ENCODE measurements around the gene RAB11FIP2.

The RAB11FIP2 gene

DNA sequence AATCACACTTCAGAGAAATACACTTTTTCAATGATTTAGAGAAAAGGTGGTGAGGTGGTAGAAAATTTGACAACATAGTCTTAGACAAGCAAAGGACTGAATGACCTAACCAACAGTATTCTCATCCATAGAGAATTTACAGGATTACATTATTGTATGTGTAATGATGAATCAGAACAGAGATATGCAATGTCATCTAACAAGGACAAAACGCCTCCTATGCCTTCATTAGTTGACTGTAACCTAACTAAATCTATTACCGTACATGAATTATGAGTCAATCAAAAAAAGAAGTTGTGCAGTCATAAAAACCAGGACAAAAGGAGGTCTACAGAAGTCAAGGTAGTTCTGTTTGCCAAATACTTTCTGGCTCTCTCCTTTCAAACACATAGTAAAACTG, 66.5 kb downstream of the RAB11FIP2 start:
- no peak for DNase-seq

DNA sequence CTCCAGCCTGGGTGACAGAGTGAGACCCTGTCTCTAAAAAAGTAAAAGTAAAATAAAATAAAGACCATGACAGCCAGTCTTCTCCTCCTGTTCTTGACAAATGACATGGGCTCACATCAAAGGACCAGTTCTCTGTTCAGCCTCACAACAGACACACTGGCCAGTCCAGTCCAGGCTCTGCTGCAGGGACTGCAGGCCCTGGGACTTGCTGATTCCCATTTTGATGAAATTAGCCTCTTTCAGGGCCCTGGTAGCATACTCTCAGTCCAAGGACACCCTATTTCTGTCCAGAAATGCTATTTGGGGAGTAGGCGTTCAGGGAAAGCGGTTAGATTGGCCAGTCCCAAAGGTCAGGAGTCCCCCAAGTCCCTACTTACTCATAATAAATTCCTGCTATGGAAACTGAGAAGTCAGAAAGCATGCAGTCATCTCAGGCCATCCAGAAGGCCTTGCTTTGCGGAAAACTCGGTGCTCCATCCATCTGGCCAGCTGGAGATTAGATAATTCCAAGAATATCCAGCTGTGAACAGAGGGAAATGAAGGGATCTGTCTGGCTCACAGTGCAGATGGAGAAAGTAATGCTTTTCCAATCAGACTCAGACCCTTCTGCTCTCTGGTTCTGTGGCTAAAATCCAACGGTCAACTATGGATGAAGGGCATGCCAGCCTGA, 74.4 kb downstream of the RAB11FIP2 start:
- no peak for DNase-seq

DNA sequence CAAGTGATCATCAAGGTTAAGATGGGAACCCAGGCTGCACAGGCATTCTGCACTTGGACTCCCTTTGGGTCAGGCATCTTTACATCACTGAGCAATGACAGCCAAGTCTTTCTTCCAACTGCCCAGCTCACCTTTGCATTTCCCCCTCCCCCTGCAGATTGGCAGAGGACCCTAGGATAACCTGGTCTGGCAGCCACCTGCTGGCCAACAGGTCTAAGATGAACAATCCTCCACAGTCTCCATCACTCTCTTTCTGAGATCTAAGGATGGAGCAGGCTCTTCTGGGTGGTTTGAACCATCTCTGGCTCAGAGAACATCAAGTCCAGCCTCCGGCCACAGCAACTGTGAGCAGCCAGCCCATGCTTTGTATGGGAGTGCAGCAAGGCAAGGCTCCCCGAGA, 75.8 kb downstream of the RAB11FIP2 start:
- no peak for DNase-seq

DNA sequence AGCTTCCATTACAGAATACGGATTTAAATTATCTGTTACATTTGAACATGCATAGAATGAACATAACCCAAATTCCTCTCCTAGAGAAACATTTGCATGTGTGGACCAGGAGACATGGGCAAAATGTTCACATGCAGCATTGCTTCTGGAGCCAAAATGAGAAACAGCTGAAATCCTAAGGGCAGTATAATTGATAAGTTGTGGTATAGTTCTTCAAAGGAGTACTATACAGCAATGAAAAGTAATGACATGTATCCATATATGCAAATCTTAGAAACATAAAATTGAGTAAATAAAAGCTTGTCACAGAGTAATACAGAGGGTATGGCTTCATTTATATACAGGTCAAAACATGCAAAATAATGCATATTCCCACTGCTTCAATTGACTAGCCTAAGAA, 77.1 kb downstream of the RAB11FIP2 start:
- DNase-seq: no peak

DNA sequence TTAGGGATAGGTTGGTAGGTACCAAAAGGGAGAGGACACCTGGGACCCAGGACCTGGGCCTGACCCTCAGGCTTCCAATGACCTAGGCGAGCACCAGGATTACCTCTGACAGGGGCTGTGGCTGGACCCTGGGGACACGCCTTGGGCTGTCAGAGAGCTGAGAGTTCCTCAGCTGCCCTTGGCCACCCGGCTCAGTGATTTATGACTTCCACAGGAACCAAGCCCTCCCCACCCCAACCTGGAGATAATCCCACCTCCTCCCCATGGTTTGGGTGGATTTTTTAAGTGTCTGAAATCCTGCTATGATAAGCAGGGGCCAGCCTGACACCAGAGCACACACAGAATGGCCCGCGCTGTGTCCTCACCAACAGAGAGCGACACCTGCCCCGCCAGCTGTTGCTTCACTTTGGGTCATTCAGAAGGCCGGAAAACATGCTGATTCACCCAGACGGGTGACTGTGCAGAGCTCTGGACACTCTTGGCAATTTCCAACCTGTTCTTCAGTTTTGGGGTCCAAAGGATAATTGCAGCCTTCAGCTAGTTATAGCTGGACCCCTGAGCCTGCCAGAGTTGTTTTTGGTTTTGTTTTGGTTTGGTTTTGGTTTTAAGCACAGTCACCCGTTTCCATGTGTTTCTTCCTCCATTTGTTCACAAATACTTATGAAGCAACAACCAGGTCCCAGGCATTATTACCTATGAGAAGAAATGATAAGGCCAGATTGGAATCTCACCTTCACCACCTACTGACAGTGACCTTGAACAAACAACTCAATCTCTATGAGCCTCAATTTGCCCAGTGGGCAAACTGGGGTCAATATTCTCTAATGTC, 78.2 kb downstream of the RAB11FIP2 start:
- DNase-seq: no peak

DNA sequence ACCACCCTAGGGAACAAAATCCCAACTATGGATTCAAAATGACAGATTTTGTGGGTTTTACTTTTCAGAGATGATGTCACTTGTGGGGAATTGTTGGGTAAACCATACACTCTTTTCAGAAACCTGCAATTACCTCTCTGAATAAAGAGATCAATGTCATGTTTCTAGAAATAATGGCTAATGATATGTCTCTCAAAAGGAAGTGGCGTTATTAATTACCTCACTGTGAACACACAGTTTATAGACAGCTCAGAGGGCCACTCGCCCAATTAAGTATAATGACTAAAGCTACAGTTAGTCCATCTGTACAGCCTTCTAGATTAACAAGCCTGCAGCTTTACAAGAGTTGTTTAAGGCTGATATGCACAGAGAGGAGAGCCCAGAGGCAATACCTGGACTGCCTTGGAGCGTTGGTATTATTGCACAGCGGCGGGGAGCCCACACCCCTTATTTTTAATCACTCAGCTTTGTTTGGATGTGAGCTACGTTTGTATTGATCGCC, 79.5 kb downstream of the RAB11FIP2 start:
- no peak for DNase-seq

DNA sequence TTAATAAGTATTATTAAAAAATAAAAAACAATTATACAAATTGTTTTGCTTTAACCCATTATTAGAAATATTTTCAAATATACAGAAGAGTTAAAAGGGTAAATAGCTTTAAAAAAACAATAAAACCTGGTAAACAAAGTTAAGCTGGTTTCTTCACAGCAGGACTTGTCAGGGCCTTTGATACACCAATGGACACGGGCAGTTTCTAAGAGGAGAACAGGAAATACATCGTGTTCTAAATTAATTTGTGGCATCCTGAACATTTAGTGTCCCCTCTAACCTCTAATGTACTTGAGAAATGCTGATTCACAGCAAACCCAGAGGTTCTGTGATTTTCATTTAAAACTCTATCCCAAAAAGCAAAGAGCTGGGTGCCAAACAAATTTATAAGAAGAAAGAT, 80.8 kb downstream of the RAB11FIP2 start:
- no peak for DNase-seq

DNA sequence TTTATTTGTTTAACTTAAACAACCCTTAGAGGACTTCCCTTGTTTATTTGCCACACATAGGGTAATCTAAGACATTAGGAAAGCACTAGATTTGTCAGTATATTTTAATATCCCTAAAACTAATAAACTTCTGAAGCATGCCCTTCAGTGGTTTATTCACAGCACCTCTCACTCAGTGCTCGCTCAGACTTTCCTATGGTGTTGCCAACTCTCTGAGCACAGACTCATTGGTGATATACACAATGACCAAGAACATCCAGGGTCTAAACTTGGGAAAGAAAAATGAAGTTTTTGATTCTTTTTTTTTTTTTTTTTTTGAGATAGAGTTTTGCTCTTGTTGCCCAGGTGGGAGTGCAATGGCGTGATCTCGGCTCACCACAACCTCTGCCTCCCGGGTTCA, 82.2 kb downstream of the RAB11FIP2 start:
- DNase-seq: no peak

DNA sequence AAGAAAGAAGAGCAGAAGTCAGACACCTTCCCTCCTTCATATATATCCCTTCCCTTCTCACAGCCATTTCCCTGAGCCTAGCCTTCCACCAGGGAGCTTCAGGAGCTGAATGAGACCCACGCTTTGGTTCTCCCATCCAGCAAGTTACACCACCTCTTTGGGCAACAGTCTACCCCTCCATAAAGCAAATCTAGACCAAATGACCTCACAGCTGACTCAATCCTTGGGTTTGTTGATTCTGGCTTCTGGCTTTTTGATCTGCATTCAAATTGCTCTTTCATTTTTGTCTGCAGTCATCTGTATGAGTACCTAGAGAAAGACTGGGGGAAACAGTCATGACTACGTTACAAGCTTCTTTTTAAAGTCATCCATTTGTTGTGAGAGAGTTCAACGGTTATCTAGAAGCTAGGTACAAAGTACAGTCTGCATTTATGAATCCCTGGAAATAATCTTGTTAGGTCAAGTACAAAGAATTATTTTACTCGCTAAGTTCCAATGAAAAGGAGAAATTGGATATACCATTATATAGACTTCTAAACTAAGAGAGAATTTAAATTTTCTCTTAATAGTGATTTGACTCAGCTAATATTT, 86.3 kb downstream of the RAB11FIP2 start:
- no peak for DNase-seq

DNA sequence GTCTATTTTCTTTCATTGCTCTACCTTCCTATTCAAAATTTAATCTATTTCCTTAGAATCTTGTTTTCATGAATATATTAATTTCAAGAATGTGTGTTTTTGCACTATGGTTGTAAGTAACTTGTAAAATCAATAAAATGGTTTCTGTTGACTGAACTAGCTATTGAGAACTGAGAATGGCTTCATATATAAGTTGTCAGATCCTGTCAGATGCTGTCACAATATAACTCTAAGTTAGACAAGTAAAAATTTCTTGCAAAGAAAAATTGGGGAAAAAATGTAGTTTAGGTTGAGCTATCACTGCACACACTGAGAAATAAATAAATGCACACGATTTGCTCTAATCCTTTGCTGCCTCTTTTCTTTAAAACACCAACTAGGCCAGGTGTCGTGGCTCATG, 89.8 kb downstream of the RAB11FIP2 start:
- no peak for DNase-seq

DNA sequence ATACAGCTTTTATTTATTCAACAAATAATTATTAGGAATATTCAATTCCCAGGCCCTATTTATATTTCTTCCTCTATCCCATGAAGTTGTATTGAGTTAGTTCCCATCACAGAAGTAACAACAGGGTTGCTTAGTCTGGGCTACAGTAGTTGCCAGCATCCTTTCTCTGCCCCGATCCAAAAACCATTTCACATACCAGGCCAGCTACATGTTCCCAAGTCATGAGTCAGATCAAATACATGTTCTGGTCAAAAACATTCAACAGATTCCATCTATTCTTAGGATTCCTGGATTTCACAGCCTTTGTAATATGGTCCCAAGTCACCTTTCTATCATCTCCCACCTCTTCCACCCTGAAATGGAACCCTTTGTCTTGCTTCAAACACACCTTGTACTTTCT, 91.6 kb downstream of the RAB11FIP2 start:
- no peak for DNase-seq

All from stimulated activated CD4-positive, alpha-beta T cell treated with anti-CD3 and anti-CD28 coated beads, Interleukin-15, amount 100 ng/mL, for 24 hours (primary cell).